ENCODE data around the gene ACADSB. TPM values are rescaled to one million over a fixed set of nuclear protein-coding genes. Genes with fewer than 3 reads are reported as not detected.

Gene ACADSB
- total RNA-seq = 11.8 and 13.7 TPM in 2 replicates

DNA sequence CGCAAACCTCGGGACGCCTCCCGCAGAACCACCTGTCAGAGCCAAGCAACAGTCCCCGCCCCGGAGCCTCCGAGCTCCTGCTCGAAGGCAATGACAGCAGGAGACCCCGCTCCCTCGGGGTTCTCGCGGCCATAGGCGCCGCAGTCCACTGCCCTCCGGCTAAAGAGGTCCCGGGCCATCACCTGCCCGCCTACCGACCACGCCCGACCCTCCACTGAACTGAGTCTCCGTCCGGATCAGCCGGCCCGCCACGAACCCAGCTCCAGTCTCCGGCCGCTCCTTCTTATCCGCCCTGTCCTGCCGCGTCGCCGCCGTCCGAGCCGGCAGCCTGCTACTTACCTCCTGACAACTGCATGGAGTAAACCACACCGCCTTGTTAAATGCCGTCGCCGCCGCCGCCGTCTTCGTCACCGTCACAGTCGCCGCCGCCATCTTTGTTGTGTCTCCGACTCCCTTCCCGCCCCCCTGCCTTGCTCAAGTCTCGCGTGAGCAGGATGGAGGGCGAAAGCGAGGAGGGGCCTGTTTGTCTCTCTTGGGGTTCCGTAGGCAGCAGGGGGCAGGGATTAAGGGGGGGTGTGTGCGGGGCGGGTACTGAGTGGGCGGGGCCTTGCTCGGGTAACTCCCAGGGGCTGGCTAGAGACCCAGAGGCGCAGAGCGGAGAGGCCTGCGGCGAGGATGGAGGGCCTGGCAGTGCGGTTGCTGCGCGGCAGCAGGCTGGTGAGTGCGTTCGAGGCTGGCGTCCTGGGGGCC, at the start of gene ACADSB, which contains the start of gene IKZF5:
Gene ACADSB, plus strand, starts transcription at position 652 of the 750 bp plus-strand sequence. Its CDS starts 24 bp downstream, at position 676.
Gene IKZF5, minus strand, starts transcription at position 441 of the 750 bp plus-strand sequence. CDS start 10,170 bp downstream, outside the sequence.

DNA sequence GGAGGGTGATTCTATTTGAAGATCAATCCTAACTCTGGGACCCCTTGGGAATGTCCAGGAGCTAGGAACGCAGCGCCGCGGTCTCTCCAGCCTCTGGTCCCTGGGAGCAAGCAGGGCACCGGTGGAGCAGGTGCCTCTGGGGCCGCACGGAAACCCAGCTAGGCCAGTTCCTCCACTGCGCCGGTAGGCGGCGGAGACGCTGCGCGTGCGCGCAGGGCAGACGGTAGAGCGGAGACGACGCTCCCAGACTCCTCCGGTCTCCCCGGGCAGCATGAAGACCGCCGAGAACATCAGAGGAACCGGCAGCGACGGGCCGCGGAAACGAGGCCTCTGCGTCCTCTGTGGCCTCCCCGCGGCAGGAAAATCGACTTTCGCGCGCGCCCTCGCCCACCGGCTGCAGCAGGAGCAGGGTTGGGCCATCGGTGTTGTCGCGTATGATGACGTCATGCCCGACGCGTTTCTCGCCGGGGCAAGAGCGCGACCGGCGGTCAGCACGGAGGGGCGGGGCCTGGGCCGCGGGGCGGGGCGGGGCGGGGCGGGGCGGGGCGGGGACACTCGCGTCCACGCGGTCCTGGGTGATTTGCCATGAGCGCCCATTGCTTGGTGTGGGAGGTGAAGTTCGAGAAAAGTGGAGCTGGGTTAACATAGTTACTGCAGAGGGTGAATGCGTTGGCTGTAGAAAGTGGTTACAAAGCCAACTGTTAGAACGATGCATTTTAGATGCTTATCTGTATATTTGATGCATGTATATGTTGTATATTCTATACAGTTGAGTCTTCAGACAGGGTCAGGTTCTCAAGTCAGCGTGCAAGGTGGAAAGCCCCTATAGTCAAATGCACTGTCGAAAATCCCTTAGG, 28.4 kb upstream of the ACADSB start, which contains the start of gene PSTK:
Gene PSTK, plus strand, starts transcription at position 193 of the 857 bp plus-strand sequence. Its CDS starts 79 bp downstream, at position 272.

Other genes with a start within 250 kb of the ACADSB start
- gene CUZD1, start 163.1 kb upstream of the ACADSB start, total RNA-seq = 0.43 and 0.91 TPM in 2 replicates
- 4.1 TPM in 2 replicates for gene FAM24B, start 129.4 kb upstream of the ACADSB start, total RNA-seq
- gene FAM24A, start 98.4 kb upstream of the ACADSB start, total RNA-seq = not detected in 2 replicates
- 9.5 and 10.6 TPM in 2 replicates for gene C10orf88, start 54.8 kb upstream of the ACADSB start, total RNA-seq
- gene PSTK, start 28.6 kb upstream of the ACADSB start, total RNA-seq = 4.1 and 5.1 TPM in 2 replicates
- 7.8 and 9.0 TPM in 2 replicates for gene IKZF5, start 211 bp upstream of the ACADSB start, total RNA-seq
- gene HMX3, start 127.0 kb downstream of the ACADSB start, total RNA-seq = 0.11 TPM in 1 of 2 replicates, not detected in the other
- gene HMX2, start 139.1 kb downstream of the ACADSB start, total RNA-seq = not detected in 2 replicates
- 112 and 130 TPM in 2 replicates for gene BUB3, start 145.4 kb downstream of the ACADSB start, total RNA-seq

Measured in articular chondrocyte of knee joint (primary cell).